NCI-H82 (cell line): ENCODE data around the gene TROAP.

Source experiments
- DNase-seq: peaks from one replicate; lab custom pipeline; 2025; lab: John Stamatoyannopoulos, UW

The TROAP gene

DNA sequence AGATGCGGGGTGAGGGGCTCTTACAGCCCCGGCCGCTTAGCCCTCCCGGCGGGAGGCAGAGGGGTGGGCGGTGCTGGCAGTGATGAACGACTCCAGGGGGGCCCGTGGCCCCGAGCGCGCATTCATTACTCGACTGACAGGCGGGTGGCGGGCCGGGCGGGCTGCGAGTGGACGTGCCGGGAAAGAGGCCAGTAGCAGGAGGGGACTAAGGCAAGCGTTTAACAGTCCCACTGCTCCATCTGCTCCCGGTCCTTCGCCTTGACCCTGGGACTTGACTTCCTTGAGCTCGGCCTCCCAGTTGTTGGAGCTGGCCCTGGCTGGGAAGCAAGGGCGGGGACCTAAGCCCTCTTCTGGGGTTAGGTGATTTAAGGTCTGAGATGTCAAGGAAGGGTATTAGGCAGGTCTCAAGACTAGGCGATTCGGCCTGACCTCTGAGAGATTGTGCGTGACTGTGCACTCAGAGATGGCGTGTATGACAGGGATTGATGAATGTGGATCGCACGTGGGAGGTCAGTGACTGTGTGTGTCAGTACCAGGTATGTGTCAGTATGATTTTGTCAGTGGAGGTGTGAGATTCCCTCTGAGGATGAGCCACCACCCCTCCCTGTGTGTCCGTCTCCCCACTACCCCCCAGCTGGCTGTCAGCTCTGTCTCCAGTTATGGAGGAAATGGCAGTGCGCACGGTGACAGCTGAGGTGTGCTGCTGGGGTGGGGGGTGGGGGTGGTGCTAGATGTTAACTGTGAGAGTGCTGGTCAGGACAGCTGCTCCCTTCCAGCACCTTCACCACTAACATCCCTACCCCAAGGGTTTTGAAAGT lies 20.1 kb downstream of the TROAP start:
- peak; percentile 53 for DNase-seq

- no peak for DNase-seq
Observed at GRCh38 chr12:49344486-49345050, 21.5 kb downstream of the TROAP start.

GRCh38 chr12:49345051-49345824 lies 22.2 kb downstream of the TROAP start:
- DNase-seq: peak; percentile 72

DNA sequence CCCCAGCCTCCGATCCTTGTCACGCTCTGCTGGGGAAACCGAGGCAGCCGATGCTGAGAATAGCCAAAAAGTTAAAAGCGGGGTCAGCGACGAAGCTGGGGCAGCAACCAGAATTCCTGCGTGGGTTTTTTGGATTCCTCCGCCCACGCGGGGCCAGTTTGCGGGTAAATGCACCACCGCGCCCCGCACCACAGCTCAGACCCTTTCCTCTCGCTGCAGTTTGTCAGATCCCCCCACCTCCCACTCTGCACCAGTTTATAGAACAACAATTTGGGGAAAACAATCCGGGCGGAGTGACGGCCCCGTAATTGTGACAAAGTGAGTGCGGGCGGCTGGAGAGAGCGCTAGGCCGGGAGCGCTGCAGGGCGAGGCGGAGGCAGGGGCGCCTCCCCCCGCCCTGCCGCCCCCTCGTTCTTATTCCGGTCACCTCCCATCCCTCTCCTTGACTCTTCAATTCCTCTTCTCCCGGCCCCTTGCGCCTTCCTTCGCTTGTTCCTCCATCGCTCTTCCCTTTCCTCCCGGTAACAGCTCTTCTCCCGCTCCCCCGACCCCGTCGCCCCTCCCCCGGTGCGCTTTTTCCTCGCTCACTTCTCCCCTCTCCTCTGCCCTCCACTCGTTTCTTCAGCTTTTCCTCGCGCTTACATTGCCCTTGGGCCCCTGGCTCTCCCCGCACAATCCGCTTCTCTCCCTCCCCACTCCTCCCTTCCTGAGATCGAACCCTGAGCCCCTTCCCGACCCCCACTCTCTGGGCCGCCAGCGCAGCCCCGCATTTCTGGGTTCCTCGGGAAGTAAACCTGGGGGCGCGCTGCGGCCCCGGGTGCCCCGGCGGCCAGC lies 23.0 kb downstream of the TROAP start:
- DNase-seq: peak; percentile 56

GRCh38 chr12:49346659-49347310 lies 23.7 kb downstream of the TROAP start, which contains the start of gene DNAJC22:
Gene DNAJC22 (plus strand): TSS chr12:49346888. CDS start chr12:49348873, 1,985 bp downstream.
- DNase-seq: peak; percentile 59

- DNase-seq: peak; percentile 83
Observed at GRCh38 chr12:49347311-49348193, 24.5 kb downstream of the TROAP start.

DNA sequence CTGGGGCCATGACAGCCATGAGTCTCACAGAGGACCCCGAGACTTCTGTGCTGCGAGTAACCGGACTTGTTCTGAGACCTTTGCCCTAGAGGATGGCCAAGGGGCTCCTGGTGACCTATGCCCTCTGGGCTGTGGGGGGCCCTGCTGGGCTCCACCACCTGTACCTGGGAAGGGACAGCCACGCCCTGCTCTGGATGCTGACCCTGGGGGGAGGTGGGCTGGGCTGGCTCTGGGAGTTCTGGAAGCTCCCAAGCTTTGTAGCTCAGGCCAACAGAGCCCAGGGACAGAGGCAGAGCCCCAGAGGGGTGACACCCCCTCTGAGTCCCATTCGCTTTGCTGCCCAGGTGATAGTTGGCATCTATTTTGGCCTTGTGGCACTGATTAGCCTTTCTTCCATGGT lies 25.7 kb downstream of the TROAP start:
- DNase-seq: no peak

DNA sequence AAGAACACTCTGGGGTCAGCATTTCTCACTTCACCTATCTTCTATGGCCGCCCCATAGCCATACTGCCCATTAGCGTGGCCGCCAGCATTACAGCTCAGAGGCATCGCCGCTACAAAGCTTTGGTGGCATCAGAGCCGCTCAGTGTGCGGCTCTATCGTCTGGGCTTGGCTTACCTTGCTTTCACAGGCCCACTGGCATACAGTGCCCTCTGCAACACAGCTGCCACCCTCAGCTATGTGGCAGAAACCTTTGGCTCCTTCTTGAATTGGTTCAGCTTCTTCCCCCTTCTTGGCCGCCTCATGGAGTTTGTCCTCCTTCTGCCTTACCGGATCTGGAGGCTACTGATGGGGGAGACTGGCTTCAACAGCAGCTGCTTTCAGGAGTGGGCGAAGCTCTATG lies 26.2 kb downstream of the TROAP start:
- no peak for DNase-seq

DNA sequence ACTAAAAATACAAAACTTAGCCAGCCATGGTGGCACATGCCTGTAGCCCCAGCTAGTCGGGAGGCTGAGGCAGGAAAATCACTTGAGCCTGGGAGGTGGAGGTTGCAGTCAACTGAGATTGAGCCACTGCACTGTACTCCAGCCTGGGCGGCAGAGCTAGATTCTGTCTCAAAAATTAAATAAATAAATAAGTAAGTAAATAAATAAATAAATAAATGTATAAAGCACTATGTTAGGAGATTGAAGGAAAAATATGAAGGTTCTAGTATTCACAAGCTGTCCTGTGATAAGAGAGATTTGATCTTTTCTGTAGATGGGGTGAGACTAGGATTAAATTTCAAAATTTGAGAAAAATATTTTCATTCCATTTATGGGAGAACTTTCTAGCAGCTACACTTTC lies 29.3 kb downstream of the TROAP start:
- DNase-seq: no peak

DNA sequence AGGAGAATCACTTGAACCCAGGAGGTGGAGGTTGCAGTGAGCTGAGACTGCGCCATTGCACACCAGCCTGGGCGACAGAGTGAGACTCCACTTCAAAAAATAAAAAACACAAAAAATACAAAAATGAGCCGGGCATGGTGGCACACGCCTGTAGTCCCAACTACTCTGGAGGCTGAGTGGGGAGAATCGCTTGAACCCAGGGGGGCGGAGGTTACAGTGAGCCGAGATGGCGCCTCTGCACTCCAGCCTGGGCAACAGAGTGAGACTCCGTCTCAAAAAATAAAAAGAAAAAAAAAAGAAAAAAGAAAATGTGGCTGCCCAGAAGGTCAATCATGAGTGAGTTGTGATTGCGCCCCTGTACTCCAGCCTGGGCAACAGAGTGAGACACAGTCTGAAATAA lies 32.9 kb downstream of the TROAP start:
- no peak for DNase-seq

GRCh38 chr12:49357103-49357678 lies 34.1 kb downstream of the TROAP start:
- DNase-seq: peak; percentile 37

- DNase-seq: peak; percentile 91
Observed at GRCh38 chr12:49358483-49359141, 35.6 kb downstream of the TROAP start.

GRCh38 chr12:49359671-49360070 lies 36.6 kb downstream of the TROAP start:
- no peak for DNase-seq

GRCh38 chr12:49362077-49362476 lies 39.0 kb downstream of the TROAP start:
- no peak for DNase-seq

DNA sequence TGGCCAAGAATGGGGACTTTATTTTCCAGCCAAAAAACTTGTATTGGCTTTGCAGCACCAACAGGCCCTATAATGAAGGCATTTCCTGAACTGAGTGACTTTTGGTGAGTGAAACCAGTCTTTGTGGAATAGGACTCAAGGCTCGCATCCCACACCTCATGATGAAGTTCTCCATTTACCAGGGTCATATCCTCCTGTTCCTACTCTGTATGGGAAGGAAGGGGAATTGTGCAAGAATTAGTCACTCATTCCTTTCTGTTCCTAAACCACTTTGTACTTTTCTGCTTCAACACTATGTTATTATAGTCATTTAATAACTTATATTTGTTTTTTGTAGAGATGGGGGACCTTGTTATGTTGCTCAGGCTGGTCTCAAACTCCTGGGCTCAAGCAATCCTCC lies 41.9 kb downstream of the TROAP start:
- DNase-seq: no peak

DNA sequence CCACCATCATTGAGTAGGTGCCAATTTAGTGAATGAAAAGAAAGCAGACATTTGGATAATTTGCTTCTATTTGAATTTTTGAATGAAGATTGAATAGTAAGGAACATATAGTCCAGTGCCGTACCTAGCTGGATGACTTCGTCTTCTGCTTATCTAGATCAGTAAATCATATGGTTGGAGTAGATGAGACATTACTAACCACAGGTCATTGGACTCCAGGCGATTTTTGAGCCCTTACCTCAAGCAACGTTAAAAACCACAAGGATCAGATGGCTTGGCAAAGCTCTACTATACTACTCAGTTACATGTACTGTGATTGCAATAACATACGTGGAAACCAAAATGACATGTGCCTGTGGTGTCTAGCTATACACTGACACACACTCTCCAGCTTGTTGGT lies 42.5 kb downstream of the TROAP start:
- no peak for DNase-seq

DNA sequence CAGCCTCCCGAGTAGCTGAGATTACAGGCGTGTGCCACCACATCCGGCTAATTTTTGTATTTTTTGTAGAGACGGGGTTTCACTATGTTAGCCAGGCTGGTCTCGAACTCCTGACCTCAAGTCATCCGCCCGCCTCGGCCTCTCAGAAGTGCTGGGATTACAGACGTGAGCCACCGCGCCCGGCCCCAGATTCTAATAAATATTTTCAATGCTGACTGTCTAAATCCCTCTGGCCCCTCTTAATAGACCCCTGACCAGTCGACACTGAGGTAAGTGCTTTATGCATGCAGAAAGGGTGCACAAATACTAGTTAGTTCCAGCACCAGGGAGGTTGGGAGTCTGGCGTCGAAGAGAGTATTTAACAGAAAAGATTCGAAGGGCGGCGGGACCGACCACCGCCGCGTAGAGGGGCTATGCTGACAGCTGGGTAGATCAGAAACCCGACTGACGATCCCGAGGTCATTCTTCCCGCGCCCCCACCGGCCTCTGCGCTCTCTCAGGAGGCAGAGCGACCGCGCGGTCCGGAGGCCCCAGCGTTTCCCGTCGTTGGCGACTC lies 43.1 kb downstream of the TROAP start:
- peak; percentile 88 for DNase-seq

GRCh38 chr12:49366652-49367380 lies 43.8 kb downstream of the TROAP start:
- peak; percentile 98 for DNase-seq
